ENCODE measurements around the gene TECPR2.
A peak's percentile ranks its signal among the peaks of the same experiment; 100 is the strongest.
"Not testable (repeated sequence)": the region's sequence is repeated elsewhere in the genome, so short reads cannot be mapped to it uniquely, and the experiment has no call there.

The TECPR2 gene

DNA sequence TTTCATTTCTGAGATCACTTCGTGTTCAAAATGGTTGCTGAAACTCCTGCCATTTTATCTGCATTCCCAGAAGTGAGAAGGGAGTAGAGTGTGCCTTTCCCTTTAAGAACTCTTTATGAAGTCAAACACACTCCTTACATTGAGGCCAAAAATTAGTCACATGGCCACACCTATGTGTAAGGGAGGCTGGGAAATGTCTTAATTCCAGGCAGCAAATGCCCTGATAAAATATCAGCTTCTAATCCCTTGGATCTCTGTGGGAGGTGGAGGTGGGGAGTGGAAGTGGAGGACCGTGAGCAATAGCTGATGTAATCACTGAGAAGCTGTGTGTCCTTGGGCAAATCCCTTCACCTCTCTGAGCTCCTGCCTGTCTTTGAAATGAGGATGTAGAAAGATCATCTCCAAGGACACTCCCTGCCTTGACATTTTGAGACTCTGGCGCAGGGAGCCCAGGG is 169.5 kb downstream of the TECPR2 start:
- DNase-seq = no peak

GRCh38 chr14:102537981-102538601 is 175.3 kb downstream of the TECPR2 start:
- DNase-seq = no peak

- no peak for DNase-seq
Measured at GRCh38 chr14:102538602-102539543, 176.1 kb downstream of the TECPR2 start.

DNA sequence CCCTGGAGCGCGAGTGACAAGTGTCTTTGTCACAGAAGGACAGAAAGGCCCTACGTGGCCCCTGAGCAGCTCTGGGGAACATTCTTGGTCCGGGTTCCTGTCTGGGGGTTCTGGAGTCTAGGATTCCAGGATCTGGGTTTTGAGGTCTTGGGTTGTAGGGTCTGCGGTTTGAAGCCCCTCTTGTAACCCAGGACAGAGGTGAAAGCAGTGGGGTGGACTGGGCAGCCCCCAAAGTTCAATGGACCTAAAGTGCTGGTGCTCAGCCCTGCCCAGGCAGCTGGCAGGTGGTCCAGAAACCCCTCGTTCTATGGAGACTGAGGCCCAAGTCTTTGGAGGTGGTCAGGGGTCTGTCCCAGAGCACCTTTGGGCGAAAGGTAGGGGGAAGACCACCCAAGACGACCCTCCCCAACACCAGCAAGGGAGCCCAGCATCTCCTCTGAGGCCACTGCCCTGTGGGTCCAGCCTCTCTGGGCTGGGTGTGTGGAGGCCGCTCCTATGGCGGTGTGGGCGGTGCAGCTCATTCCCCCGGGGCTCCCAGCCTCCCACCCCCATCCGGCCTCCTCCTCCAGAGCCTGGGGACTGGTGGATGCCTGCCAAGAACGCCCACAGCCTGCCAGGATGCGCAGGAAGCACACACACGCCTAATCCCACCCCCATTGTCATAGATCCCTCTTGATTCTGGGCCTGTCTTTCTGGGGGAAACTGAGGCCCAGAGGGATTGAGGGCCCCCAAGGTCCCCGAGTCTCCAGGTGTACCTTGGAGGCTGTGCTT is 177.0 kb downstream of the TECPR2 start:
- DNase-seq = peak; percentile 78

GRCh38 chr14:102540315-102541028 is 177.7 kb downstream of the TECPR2 start:
- no peak for DNase-seq

GRCh38 chr14:102541029-102541491 is 178.3 kb downstream of the TECPR2 start:
- DNase-seq = not testable (repeated sequence)

DNA sequence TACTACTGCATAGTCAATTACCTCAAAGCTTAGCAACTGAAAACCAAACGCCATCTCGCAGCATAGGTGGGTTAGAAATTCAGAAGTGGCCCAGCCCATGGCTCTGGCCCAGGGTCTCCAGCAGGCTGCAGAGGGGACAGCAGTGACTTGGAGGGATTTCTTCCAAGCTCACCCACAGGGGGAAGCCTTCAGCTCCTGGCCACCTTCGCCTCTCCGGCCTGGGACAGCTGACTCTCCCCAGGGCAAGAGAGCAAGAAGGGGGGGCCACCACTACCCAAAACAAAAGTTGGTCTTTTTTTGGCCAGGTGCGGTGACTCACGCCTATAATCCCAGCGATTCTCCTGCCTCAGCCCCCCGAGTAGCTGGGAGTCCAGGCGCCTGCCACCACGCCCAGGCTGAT is 179.0 kb downstream of the TECPR2 start:
- DNase-seq = no peak

- DNase-seq = peak; percentile 60
Measured at GRCh38 chr14:102544046-102544746, 181.5 kb downstream of the TECPR2 start.

DNA sequence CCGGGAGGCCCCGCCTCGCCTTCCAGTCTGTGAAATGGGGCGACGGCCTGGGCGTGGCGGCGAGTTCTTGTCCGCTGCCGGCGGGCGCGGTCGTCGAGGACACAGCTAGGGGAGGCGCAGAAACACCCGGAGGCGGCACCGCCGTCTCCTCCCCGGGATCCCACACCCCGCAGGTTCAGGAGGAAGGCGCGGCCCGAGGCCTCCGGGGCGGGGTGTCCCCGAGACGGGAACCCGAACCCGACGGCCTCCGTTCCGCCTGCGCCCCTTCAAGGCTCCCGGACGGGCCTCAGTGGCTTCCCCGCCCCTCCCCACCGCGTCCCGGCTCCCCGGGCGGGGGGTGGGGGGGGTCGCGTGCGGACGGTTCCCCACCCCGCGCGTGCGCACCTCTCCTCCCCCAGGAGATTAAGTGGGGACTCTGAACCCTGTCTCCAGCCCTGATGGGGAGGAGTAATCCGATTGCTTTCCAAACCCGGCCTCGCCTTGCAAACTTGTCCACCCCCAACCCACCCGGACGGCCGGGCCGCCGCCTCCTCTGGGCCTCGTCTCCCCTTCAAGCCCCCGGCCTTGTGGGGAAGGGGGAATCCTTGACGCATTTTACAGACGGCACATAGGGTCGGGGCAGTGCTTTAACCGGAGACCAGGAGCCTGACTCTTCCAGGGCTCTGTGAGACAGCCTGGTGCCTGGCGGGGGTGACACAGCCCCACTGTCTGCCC is 182.2 kb downstream of the TECPR2 start:
- DNase-seq = peak; percentile 63

DNA sequence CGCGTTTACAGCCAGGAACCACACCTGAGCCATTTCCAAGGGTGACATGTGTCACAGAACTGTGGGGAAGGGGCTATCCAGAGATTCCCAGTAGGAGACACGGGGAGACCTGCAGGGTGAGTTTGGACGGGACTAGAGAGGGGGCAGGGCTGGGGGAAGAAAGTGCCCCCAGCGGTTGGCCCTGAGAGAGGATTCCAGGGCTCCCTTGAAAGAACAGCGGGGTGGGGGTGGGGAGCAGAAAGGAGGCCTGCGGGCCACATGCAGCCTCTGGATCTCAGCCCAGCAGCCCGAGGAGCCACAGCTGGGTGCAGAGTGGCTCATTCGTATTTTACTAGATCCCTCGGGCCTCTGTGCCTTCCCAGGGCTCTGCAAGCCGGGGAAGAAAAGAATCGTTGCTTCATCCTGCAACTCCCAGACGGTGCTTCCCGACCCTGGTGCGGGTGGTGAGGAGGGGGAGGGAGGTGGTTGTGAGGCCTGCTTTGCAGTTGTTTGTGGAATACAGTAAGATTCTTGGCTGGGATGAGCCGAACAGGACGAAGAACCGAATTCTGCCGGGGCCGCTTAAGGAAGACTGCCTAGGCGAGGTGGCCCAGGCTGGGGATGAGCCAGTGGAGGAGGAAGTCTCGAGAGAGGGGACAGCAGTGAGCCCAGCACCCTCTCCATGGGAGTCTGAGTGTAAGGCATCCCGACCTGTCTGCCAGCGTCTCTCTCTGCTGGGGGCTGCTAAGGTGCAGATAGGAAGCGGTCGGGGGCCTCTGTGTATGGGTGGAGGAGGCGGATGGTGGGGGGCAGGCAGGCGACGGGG is 182.9 kb downstream of the TECPR2 start:
- peak; percentile 59 for DNase-seq

- DNase-seq = no peak
Measured at GRCh38 chr14:102548616-102549240, 186.0 kb downstream of the TECPR2 start.

DNA sequence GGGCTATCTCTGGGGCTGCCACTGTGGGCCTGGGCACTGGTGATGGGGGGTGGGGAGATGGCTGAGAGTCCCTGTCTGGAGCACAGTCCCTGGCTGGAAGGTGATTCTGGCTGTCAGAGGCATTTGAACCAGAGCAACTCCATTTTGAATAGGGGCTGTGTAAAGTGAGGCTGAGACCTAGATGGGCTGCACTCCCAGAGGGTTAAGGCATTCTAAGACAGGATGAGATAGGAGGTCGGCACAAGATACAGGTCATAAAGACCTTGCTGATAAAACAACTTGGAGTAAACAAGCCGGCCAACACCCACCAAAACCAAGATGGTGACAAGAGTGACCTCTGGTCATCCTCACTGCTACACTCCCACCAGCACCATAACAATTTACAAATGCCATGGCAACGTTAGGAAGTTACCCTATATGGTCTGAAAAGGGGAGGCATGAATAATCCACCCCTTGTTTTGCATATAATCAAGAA is 188.2 kb downstream of the TECPR2 start:
- not testable (repeated sequence) for DNase-seq
